Measurements from ENCODE around the gene PHLDA1. TPM values are rescaled to one million over a fixed set of nuclear protein-coding genes. Genes with fewer than 3 reads are reported as not detected.

The PHLDA1 gene
- total RNA-seq, 1 experiment from 2014 or later: 181 TPM

Other genes starting within 250 kb of the PHLDA1 start
- gene NAP1L1, start 52.9 kb upstream of the PHLDA1 start, total RNA-seq (2014; rRNA removed): 200 and 247 TPM in 2 replicates

Data from PC-3 (cell line).